HG03139 (cell line): ENCODE measurements around the gene KCNIP4.
"Not testable (repeated sequence)": the region's sequence is repeated elsewhere in the genome, so short reads cannot be mapped to it uniquely, and the experiment has no call there.

Experiments
- ATAC-seq: cut with Tn5 transposase; IDR thresholded peaks from one replicate; pipeline ENCODE4 v1.9.1; 2021; ENCODE audit not compliant: unreplicated experiment

Gene KCNIP4

DNA sequence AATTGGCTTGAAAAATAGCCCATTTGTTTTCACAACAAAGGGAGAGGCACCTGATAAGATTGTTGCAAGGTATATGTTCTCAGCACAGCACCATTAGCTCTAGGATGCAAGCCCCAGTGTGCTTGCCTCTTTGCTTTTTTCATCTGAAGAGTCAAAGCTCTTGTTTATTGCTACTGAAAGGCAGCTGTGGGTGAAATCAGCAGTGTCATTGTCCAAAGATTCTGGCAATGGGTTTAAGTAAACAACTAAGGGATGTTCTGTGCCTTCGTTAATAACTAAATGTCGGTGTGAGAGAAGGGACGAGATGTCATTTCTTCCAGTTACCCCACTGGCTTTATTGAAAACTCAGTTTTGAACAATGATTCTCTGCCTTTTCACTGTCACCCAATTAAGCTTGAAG, 567.7 kb downstream of the KCNIP4 start:
- no peak for ATAC-seq

DNA sequence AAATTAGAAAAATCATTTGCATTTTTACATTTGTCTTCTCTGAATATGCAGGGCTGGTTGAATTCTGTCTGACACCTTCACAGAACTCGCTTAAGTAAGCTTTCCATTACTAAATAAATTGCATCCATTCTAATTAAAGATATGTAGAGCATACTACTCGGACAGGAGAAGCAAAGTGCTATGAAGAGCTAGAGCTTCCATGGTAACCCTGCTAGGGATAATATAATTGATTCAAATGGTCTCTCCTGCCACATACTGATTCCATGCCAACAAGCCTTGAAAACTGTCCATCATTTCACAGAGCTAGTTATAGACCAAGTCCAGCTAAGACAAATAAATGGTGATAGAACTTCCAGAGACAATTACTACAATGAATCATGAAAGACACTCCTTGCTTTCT, 571.5 kb downstream of the KCNIP4 start:
- ATAC-seq = no peak

DNA sequence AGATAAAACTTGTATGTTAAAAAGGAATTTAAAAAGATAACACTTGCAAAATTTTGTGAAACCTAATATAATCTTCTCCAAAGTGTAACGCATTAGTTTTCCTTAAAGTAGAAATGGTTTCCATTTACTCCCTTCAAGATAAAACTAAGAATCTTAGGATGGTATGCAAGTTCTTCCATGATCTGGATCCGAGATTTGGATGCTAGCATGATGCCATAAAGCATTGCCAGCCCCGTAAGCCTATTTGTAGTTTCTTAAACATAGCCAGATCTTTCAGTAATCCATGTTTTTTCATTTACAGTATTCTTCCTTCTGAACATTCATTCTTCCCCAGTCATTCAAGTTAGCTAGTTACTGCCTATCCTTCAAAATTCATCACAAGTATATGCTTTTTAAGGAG, 572.4 kb downstream of the KCNIP4 start:
- no peak for ATAC-seq

DNA sequence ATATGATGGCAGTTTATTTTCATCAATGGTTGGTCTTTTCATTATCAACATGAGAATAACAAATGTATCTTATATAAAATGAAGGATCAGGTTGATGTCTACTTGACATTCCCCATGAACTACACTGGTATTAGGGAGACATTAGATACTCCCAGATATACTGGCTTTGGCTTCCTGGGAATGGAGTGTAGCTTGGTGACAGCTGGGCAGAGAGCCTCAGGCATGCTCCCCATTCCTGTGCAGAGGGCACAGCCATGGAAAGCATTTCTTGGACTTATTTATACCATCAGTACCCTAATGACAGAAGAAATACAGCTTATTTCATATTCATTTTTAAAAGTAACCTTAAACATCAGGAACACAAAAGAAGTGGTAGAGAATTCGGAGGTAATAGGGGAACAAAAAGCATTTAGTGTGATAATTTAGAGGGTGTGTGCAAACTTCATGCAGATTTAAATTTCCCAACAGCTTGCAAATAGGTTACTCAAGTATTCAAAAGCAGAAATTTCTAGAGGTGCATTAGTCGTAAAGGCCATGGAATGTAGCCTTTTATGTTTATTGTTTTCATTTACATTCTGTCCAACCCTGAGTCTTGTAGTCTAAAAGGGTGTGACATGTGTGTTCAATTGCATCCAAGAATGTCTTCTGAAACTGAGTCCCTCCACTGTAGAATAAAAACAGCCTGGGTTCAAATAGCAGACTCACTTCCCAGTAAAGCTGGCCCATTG, 573.8 kb downstream of the KCNIP4 start:
- no peak for ATAC-seq

DNA sequence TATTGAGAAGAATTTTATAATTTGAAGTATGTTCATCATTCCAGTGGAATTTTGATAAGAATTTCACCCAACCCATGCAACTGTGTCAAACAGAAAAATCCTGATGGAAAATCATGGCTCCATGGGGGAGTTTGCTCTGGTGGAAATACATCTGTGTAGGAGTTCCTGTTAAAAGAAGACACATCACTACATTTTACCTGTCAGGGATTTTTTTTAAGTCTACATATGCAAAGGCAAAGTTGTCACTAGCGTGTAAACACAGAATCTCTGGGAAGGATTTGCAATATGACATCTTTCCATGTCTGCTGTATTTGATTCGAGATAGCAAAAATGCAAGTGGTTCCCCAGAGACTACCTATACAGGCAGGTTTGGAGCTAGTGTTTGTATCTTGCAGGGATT, 581.0 kb downstream of the KCNIP4 start:
- no peak for ATAC-seq

DNA sequence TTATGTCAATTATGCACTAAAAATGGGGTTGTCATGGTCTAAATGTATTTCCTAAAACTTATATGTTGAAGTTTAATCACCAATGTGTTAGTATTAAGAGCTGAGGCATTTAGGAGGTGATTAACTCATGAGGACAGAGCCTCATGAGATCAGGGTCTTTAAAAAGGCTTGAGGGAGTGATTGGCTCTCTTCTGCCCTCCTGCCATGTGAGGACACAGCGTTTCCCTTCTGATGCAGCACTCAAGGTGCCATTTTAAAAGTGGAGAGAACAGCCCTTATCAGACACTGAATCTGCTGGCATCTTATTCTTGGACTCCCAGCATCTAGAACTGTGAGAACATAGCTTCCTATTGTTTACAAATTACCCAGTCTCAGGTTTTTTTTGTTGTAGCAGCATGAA, 581.7 kb downstream of the KCNIP4 start:
- ATAC-seq = no peak

DNA sequence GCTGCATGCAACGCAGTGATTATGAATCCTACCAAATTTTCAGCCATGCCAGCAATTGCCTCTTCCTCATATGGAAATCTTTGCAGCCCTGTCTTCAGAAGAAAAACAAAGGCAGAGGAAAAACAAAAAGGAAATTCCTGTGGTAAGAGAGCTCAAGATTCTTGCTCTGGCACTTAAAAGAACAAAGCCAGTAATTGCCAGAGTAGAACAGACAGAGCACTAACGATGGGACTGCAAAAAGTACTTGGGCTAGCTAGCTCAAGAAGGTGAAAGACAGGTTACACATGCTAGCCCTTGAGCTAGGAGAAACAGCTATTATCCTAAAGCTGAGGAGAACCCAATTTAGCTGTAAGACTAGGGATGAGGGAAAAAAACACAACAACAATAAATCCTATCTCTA, 582.3 kb downstream of the KCNIP4 start:
- no peak for ATAC-seq

DNA sequence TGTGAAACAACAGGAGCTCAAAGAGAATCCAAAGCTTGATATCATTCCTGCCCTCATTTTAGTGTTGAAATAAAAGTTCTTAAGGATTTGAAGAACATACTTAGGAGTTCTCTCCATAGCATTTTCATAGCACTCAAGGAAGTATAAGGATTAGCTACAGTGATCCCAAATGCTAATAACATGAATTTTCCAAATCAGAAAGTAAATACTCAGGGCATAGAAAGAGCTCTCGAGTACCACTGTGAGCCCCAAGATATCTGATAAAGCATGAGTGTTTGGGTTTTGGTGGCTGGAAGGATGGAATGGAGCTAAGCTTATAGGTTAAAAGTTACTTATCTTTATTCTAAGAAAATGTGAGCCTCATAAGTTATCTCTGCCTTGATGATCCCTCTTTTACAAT, 584.9 kb downstream of the KCNIP4 start:
- no peak for ATAC-seq

DNA sequence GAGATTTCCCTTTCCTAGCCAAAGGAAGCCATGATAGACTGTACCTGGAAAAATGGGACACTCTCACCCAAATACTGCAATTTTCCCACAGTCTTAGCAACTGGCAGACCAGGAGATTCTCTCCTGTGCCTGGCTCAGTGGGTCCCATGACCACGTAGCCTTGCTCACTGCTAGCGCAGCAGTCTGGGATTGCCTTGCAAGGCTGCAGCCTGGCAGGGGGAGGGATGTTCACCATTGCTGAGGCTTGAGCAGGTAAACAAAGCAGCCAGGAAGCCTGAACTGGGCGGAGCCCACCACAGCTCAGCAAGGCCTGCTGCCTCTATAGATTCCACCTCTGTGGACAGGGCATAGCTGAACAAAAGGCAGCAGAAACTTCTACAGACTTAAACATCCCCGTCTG, 596.2 kb downstream of the KCNIP4 start:
- ATAC-seq = not testable (repeated sequence)

DNA sequence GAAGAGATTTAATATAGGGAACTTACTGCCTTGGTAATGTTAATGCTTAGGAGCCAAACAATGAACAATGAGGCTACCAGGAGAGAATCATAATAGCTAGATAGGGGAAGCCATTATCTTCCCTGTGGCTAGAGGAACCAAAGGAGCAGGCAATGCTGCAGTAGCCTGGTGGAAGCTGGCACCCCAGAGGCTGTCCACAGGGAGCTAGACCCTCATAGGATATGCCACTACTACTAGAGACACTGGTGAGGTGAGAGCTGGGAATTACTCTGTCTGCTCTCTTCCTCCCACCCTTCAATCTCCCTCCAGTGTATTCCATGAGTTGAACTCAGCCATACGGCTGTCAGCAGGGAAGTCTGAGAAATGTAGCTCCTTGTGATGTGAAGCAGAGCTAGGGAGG, 601.4 kb downstream of the KCNIP4 start:
- no peak for ATAC-seq

DNA sequence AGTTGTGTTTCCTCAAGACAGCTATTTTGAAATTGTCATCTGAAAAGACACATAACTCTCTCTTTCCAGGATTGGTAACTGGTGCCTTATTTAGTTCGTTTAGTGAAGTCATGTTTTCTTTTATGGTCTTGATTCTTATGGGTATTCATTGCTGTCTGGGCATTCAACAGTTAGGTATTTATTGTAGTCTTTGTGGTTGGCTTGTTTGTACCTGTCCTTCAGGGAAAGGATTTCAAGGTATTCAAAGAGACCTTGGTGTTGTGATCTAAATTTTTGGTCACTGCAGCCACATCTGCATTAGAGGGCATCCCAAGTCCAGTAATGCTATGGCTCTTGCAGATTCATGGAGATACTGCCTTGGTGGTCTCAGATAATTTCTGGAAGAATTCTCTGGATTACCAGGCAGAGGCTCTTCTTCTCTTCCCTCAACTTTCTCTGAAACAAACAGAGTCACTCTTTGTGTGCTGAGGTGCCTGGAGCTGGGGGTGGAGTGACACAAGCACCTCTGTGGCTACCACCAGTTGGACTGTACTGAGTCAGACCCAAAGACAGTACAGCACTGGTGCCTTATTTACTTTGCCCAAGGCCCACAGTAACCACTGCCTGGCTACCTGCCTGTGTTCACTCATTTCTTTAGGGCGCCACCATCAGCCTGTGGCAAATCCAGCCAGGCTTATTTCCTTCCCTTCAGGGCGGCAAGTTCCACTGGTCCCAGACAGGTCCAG, 620.4 kb downstream of the KCNIP4 start:
- ATAC-seq = no peak

DNA sequence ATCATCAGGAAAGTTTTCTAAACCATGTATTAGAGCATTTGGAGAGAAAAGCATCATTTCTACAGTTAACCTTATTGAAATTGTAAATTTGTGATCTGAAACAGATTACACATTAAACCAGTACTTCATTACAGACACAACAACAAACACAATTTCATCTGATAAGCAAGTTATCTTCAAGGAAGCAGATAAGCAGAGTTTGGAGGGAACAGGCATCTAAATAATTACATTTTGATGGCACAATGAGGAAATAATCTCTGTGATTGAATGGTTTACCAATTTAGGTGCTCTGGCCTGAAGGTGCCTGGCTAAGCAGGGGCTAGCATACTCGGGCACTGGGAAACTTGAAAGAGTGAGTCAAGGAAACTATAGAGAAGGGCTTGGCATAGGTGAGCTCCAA, 628.5 kb downstream of the KCNIP4 start:
- ATAC-seq = no peak

DNA sequence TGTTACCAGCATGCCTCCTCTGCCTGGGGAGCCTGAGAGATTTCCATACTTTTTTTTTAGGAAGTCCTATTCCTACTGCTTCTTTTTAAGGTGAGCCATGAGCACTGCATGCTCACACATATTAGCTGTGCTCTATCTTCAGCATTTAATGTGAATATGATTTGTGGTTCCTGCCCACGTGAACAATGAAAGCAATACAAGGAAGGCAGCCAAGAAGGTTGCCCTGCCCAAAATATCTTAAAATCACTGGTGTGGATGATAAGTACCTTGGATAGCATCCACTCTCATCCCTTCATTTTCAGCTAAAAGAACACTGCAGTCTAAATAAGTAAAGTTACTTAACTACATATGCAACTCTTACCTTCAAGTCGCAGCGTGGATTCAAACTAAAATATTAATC, 640.9 kb downstream of the KCNIP4 start:
- ATAC-seq = no peak

DNA sequence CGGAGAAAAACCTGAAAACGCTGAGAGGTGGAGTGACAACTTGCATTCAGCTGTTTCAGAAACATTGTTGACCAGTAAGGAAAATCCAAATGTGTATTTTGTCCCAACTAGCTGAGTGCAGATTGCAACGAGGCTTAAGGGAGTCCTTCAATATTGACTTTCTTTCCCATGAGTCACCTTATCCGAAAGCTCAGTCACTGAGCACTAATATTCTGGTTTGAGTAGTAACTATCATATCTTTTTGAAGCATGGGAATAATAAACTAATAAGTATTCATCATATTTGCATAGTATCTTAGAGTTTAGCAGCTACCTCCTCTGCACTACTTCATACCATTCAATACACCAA, 644.1 kb downstream of the KCNIP4 start:
- no peak for ATAC-seq

DNA sequence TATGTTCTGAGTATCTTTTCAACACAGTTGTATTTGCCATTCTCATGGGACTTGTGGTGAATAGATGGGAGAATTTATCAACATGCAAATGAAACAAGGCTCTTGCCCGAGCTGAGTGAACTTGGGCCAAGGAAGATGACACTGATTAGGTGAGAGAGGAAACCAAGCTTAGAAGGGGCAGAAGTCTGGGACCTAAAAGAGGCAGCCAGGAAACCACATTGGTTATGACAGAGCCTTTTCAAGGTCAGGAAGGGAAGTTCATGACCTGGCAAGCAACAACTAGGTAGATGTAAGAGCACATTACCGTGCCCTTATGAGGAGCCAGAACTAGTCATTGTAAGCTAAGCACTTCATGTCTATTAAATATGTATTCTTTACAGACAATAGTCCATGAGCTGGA, 658.0 kb downstream of the KCNIP4 start:
- ATAC-seq = no peak

DNA sequence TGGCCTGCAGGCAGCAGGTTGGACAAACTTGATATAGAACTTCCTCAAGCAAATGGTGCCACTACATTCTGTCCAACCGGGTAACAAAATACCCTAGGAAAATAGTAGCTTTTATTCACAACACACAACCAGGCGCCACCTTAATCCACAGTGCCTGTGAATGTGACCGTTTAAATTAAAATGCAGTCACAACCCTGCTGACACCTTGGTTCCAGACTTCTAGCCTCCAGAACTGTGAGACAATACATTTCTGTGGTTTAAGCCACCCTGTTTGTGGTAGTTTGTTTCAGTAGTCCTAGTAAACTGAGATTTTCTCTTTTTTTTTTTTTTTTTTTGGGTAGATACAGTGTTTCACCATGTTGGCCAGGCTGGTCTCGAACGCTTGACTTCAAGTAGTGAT, 672.5 kb downstream of the KCNIP4 start:
- ATAC-seq = no peak

DNA sequence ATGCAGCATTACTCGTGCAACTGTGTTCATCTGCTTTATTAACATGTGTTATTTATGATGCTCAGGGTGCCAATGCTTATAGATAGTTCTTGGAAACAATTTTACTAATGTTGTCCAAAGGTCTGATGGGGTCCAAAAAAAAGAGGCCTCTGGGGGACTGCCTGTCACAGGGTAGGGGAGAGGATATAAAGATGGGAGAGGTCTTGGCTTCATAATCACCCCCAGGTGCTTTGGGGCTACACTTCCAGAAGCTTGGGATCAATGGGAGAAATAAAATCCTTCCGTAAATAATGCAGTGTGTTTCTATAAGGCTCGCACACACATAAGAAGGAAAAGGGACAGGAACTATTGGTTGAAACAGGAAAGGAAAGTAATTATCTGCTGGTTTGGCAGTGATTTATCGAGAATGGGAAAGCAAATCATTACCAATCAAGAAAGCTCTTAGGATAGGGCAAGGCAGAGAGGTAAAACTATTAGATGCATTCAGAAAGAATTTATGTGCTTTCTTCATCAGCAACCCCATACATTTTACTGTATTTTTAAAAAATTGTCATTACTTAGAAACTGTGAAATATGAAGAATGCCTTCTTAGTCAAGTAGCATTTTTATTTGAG, 677.0 kb downstream of the KCNIP4 start:
- no peak for ATAC-seq

DNA sequence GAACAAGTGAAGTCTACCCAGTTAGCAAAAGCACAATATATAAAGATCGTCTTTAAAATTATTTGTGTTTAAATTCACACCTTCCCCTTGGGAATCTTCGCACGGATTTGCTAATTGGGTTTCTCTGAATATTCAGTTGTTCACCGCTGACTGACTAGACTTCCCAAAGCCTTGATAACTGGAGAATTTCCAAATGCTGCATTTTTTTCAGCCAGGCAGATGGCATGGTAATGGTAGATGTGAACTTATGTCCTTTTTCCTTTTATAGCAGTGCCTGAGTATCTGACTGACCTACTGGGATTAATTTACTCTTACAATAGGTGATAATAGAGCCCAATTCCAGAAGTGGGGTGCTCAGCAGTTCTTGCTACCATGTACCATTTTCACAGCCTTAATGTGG, 700.2 kb downstream of the KCNIP4 start:
- no peak for ATAC-seq

DNA sequence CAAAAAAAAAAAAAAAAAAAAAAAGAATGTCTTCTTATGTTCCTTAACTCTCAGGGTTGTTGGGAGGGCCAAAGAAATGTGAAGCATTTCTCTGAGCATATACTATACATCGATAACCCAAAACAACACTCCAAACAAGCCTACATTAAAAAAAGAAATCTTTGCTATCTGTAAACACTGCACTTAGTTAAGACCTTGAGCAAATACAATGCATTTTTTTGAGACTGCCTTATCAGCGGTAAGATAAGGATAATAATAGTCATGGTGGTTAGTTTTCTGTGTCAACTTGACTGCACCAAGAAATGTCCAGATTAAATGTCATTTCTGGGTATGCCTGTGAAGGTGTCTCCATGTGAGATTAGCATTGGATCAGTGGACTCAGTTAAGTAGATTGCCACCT, 706.4 kb downstream of the KCNIP4 start:
- no peak for ATAC-seq

DNA sequence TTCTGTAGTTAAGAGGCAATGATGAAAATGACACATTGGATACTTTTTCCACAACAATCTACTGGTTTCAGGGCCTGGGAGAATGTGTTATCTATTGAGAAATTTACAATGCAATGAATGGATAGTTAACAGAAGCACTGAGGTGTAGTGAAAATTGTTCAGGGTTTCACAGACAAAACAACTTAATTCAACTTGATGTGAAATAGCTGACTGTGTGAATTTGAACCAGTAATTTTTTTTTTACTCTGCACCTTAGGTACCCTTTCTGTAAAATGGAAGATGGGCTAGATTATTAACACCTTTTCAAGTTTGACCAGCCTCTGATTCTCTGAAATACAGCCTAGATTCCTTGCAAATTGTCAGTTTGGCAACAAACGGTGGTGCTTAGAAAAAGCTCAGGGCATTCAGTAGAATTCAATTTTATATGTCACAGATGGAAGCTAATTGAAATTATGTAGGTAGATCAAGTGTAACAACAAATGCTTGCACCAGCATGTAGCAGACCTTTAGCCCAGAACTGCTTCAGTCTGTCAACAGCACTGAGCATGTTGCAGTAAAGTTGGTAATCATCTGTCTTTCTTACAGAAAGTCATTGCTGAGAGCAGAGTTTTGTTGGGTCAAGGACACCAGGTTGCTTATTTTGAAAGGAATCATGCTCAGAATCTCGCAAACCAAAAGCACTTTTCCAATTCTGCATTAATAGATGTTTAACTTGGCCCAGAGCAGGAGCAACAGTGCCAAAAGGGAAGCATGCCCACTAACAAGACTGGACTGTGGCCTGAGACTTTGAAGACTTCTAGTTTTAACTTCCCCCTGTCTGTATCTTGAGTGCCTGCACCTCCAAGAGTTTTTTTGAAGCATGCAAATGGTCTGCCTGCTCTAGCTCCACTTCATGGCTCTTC, 721.7 kb downstream of the KCNIP4 start:
- ATAC-seq = no peak

DNA sequence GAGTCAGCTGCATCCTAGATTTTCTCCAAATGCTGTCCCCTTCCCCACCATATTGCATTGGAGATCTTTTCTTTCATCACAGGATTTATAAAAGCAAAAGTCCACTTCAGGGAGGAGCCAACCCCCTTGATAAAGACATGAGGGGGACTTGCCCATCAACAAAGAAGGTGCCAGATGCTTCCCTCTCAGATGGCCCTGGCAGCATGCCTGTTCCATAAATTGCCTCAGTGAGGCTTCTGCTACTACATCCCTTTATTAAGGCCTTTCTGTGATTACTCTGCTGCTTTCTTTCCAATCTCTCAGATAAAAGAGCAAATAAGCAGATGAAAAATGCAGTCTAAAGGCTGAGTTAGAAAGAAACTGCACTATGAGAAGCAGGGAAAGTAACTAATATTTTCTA, 736.7 kb downstream of the KCNIP4 start:
- ATAC-seq = no peak

DNA sequence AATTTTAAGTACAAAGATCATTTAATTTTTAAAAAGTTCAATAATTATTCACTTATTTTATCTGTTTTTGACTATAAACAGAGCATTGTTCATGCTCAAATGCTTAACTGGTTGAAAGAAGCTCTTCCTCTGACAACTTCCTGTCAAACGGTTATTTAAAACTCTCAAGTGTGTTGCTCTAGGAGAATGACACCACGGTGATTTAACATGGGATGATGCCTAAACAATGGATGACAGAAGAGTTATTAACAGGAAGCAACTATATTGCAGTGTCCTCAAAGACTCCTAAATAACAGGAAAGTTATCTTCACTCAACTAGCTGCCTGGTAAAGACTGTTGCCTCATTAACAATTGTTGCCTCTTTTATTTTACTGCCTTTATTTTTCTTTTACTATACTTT, 738.7 kb downstream of the KCNIP4 start:
- ATAC-seq = no peak
